Tibial artery (tissue), 4 donors: Measurements from ENCODE around the gene HS1BP3.

Experiments
- DNase-seq, 2 donors: peaks; one replicate each; pipeline ENCODE4 v3.0.0-alpha.2; 2019
- H3K27ac ChIP-seq, 2 donors: fragments of 200-600 bp; sonication (generic) in 1 of 2; 1 replicate in 1 of 2; 2 replicates in 1 of 2; pipeline ENCODE4 v1.5.1; 2018 to 2019; ENCODE audit warnings: mild to moderate bottlenecking in 1 of 2
- H3K27me3 ChIP-seq, 2 donors: fragments of 200-600 bp; sonication (generic) in 1 of 2; one replicate each; pipeline versions ENCODE4 v1.5.1 to v1.6.0; 2016 to 2019
- H3K36me3 ChIP-seq, 3 donors: fragments of 200-600 bp; sonication (generic) in 2 of 3; one replicate each; pipeline ENCODE4 v1.5.1; 2016 to 2019; ENCODE audit warnings: mild to moderate bottlenecking in 2 of 3
- H3K4me1 ChIP-seq, 4 donors: fragments of 200-600 bp; sonication (generic) in 2 of 4; 1 replicate in 3 of 4; 2 replicates in 1 of 4; pipeline ENCODE4 v1.5.1; 2016 to 2019
- H3K4me3 ChIP-seq, 2 donors: fragments of 200-600 bp; sonication (generic) in 1 of 2; 1 replicate in 1 of 2; 2 replicates in 1 of 2; pipeline ENCODE4 v1.5.1; 2018 to 2019; ENCODE audit warnings: mild to moderate bottlenecking in 2 of 2
- H3K9me3 ChIP-seq, 3 donors: fragments of 200-600 bp; sonication (generic) in 1 of 3; one replicate each; pipeline ENCODE4 v1.5.1; 2016 to 2019
- CTCF ChIP-seq, 2 experiments: fragments of 200-600 bp in 1 of 2; fragments of 450-650 bp in 1 of 2; IDR thresholded peaks; one replicate each; pipeline ENCODE4 v1.5.1; 2017 to 2019; ENCODE audit warnings: antibody characterized with exemption in 2 of 2, mild to moderate bottlenecking in 1 of 2, moderate library complexity in 1 of 2
- intact Hi-C: fragments of 100-400 bp; cut with DNase I; formaldehyde crosslinking; loops from one replicate; pipeline ENCODE4 v1.15.0; 2023; ENCODE audit warnings: low total_unique reads

Gene HS1BP3

GRCh38 chr2:20625491-20626391 is 25.2 kb downstream of the HS1BP3 start:
- TF ChIP-seq CTCF (IDR thresholded peaks at IDR 0.05): no peak
- Histone ChIP-seq H3K27me3 (no peaks in the 10 kb centered on the region), H3K9me3 (no peaks in the 10 kb centered on the region), H3K4me3 (no peak overlapping the region), H3K36me3 (peaks cover 39 to 74% (median 59%) of the 10 kb centered on the region in 3 donors), H3K4me1 (peaks cover 0 to 44% (median 10%) of the 10 kb centered on the region in 4 donors), H3K27ac (peak overlapping the region; percentile 35 to 99)
- intact Hi-C loops: no loop called here
- DNase-seq: peak in 1 of 2 donors; percentile 83

- H3K4me1 ChIP-seq: peaks cover 0 to 48% (median 15%) of the 10 kb centered on the region in 4 donors
- peak in 1 of 2 donors; percentile 61 for DNase-seq
- H3K36me3 ChIP-seq: peaks cover 43 to 80% (median 65%) of the 10 kb centered on the region in 3 donors
- H3K4me3 ChIP-seq: no peak overlapping the region
- intact Hi-C loops: no loop called here
- peak overlapping the region; percentile 35 to 99 for H3K27ac ChIP-seq
- TF ChIP-seq CTCF (IDR thresholded peaks at IDR 0.05): no peak
- no peaks in the 10 kb centered on the region for H3K27me3 ChIP-seq
- no peaks in the 10 kb centered on the region for H3K9me3 ChIP-seq
These were observed 25.9 kb downstream of the HS1BP3 start for GRCh38 chr2:20624884-20625485.

GRCh38 chr2:20624156-20624883 is 26.6 kb downstream of the HS1BP3 start:
- peak in 1 of 2 donors; percentile 64 for DNase-seq
- H3K27ac ChIP-seq: peak overlapping the region; percentile 35 to 99
- H3K4me1 ChIP-seq: peaks cover 4 to 51% (median 21%) of the 10 kb centered on the region in 4 donors
- no peak for TF ChIP-seq CTCF (IDR thresholded peaks at IDR 0.05)
- intact Hi-C loops: no loop called here
- no peak overlapping the region for H3K4me3 ChIP-seq
- H3K27me3 ChIP-seq: no peaks in the 10 kb centered on the region
- H3K9me3 ChIP-seq: no peaks in the 10 kb centered on the region
- peaks cover 43 to 77% (median 62%) of the 10 kb centered on the region in 3 donors for H3K36me3 ChIP-seq

- peaks cover 9 to 56% (median 27%) of the 10 kb centered on the region in 4 donors for H3K4me1 ChIP-seq
- H3K27ac ChIP-seq: peak overlapping the region; percentile 35 to 99
- intact Hi-C loops: no loop called here
- peaks cover 43 to 72% (median 57%) of the 10 kb centered on the region in 3 donors for H3K36me3 ChIP-seq
- H3K27me3 ChIP-seq: no peaks in the 10 kb centered on the region
- TF ChIP-seq CTCF (IDR thresholded peaks at IDR 0.05): no peak
- H3K4me3 ChIP-seq: no peak overlapping the region
- no peaks in the 10 kb centered on the region for H3K9me3 ChIP-seq
- peak in 1 of 2 donors; percentile 58 for DNase-seq
These were observed 27.1 kb downstream of the HS1BP3 start for GRCh38 chr2:20623741-20624155.

- no peaks in the 10 kb centered on the region for H3K27me3 ChIP-seq
- H3K4me1 ChIP-seq: peaks cover 9 to 62% (median 32%) of the 10 kb centered on the region in 4 donors
- H3K4me3 ChIP-seq: no peak overlapping the region
- peak in 1 of 2 donors; percentile 53 for DNase-seq
- peaks cover 43 to 72% (median 56%) of the 10 kb centered on the region in 3 donors for H3K36me3 ChIP-seq
- TF ChIP-seq CTCF (IDR thresholded peaks at IDR 0.05): no peak
- peak overlapping the region; percentile 35 to 99 for H3K27ac ChIP-seq
- no peaks in the 10 kb centered on the region for H3K9me3 ChIP-seq
- intact Hi-C loops: no loop called here
These were observed 27.7 kb downstream of the HS1BP3 start for GRCh38 chr2:20623241-20623640.
